ENCODE results near the gene SMIM24.
"Not testable (repeated sequence)": the region's sequence is repeated elsewhere in the genome, so short reads cannot be mapped to it uniquely, and the experiment has no call there.

Gene SMIM24

GRCh38 chr19:3455960-3456601, 24.2 kb downstream of the SMIM24 start:
- DNase-seq (ENCODE audit: low read depth in 2 of 2), result no peak

GRCh38 chr19:3455393-3455955, 24.9 kb downstream of the SMIM24 start:
- no peak for DNase-seq (ENCODE audit: low read depth in 2 of 2)

- DNase-seq (ENCODE audit: low read depth in 2 of 2), result no peak
Measured at GRCh38 chr19:3454656-3455392, 25.5 kb downstream of the SMIM24 start.

GRCh38 chr19:3453840-3454239, 26.5 kb downstream of the SMIM24 start:
- no peak for DNase-seq (ENCODE audit: low read depth in 2 of 2)

GRCh38 chr19:3452942-3453214, 27.4 kb downstream of the SMIM24 start:
- DNase-seq (ENCODE audit: low read depth in 2 of 2), result not testable (repeated sequence)

GRCh38 chr19:3452171-3452941, 28.0 kb downstream of the SMIM24 start:
- no peak for DNase-seq (ENCODE audit: low read depth in 2 of 2)

GRCh38 chr19:3451451-3451866, 28.9 kb downstream of the SMIM24 start:
- no peak for DNase-seq (ENCODE audit: low read depth in 2 of 2)

DNA sequence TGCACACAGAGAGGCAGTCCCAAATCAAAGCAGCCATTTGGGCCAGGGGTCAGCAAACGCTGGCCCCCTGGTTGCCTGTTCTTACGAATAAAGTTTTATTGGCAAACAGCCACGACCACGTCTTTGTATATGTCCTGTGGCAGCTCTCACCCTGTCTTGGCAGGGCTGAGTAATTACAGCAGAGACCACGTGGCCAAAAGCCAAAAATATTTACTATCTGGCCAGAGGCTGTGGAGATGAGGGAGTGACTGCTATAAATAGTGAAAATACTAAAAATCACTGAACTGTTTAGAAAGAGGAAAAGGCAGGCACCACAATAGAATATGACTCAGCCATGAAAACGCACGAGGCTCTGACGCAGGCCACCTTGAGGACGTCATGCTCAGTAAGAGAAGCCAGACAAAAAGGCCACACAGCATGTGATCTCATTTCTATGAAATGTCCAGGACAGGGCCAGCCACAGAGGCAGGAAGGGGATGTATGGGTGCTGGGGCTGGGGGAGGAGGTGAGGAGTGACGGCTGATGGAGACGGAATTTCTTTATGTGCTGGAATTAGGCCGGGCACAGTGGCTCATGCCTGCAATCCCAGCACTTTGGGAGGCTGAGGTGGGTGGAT, 29.4 kb downstream of the SMIM24 start:
- DNase-seq (ENCODE audit: low read depth in 2 of 2), result no peak

- no peak for DNase-seq (ENCODE audit: low read depth in 2 of 2)
Measured at GRCh38 chr19:3448616-3449334, 31.6 kb downstream of the SMIM24 start.

- not testable (repeated sequence) for DNase-seq (ENCODE audit: low read depth in 2 of 2)
Measured at GRCh38 chr19:3446657-3447056, 33.7 kb downstream of the SMIM24 start.

GRCh38 chr19:3444695-3445234, 35.6 kb downstream of the SMIM24 start:
- DNase-seq (ENCODE audit: low read depth in 2 of 2), result no peak

GRCh38 chr19:3443840-3444694, 36.3 kb downstream of the SMIM24 start:
- DNase-seq (ENCODE audit: low read depth in 2 of 2), result no peak

GRCh38 chr19:3442487-3443071, 37.7 kb downstream of the SMIM24 start:
- no peak for DNase-seq (ENCODE audit: low read depth in 2 of 2)

DNA sequence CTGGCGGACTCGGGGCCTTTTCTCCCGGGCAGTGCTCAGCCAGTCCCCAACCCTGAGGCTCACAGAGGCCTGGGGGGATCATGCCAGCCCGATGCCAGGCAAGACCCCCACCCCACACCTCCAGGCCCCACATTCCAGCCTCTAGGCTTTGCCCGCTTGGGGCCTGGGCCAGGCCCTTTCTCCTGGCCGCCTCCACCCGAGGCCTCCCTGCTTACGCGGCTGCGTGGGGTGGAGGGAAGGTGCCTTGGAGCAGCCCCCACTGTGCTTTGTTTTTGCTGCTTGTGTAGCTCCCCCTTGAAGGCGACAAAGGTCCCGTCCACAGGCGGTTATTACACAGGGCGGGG, 38.4 kb downstream of the SMIM24 start:
- DNase-seq (ENCODE audit: low read depth in 2 of 2), result no peak

DNA sequence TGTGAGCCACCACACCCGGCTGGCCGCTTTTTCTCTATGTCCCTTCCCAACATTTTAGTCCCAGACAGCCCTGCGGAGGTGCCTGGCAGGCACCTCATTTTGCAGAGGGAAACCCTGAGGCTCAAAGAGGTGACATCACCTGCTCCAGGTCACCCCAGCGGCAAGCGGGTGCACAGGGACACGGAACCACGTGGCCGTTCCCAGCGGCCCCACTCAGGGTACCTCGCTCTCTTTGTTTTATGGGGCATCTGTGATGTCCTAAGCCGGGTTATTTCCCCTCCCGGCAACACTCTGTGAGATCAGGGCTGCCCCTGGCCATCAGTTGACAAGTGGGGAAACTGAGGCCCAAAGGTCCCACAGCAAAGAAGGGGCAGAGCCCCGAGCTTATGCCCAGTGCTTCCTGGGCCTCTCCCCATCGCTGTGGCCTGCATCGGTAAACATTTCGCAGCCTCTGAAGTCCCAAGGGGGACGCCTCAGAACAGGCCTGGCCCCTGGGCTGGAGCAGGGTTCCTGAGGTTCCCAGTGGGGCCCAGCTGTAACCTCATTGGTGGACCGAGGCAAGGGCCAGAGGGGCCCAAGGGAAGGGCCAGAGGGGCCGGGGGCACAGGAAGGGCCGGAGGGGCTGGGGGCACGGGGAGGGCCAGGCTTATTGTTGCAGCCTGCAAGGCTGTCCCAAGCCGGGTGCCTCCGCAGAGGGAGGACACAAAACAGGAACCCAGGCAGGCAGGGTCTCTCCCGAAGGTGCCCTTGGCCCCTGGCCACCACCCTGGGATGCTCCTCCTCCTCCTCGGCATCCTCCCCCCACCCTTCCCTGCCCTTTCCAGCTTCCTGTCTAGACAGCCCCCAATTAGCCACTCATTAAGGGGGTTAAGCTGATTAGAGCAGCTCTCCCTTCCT, 39.0 kb downstream of the SMIM24 start:
- DNase-seq (ENCODE audit: low read depth in 2 of 2), result no peak

- DNase-seq (ENCODE audit: low read depth in 2 of 2), result peak; percentile 32 to 38
Measured at GRCh38 chr19:3440082-3440481, 40.2 kb downstream of the SMIM24 start.

DNA sequence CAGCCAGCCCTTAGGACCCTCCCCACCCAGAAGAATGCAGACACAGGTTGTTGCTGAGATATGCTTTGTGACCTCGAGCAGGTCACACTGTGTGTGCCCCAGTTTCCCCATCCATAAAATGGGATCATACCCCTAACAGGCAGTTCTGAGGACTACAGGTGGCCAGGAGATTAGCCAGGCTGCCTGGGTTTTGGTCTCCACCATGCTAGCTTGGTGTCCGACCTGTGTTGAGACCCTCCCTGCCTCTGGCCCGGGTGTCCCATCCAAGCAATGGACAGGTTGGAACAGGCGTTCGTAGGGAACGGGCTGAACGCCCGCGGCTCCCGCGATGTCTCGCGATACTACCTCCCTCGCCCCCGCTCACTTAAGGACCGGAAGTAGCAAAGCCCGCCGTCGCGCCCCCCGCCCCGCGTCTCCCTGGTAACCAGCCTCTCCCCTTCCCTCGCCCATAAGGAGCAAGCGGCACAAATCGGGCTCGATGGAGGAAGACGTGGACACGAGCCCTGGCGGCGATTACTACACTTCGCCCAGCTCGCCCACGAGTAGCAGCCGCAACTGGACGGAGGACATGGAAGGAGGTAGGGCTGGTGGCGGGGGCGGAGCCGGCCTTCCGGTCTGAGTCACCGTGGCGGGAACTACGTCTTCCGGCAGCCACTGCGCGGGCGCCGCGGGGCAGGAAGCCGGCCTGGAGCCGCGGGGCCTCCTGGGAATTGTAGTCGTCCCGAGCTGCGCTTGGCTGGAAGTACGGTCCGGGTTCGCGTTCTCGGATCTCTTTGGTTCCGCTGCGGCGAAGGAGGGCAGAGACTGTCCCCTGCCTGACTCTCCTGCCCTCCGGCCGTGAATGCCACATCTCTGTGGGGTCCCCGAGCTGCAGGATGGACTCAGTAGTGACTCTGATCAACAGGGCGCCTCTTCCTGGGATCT, 45.4 kb downstream of the SMIM24 start:
- DNase-seq (ENCODE audit: low read depth in 2 of 2), result peak; percentile 96
